ENCODE measurements around the gene TMEM187.

GRCh38 chrX:153966283-153966688, 6.3 kb upstream of the TMEM187 start:
- TF ChIP-seq CTCF (IDR thresholded peaks at IDR 0.05; ENCODE audit: borderline replicate concordance, extremely low read depth, low read length, poor library complexity, severe bottlenecking) (no peak), EZH2 (IDR thresholded peaks at IDR 0.05; ENCODE audit: borderline replicate concordance, low read depth, low read length, severe bottlenecking) (no peak)

Measured in DND-41 (cell line).